GM12874 (cell line): ENCODE measurements around the gene ADM2.

Source experiments
- CTCF ChIP-seq: IDR thresholded peaks from 2 replicates; pipeline ENCODE4 v1.5.1; 2011; ENCODE audit warnings: low read depth, mild to moderate bottlenecking, control low read depth, low read length, moderate library complexity; ENCODE audit not compliant: insufficient read depth

The ADM2 gene

GRCh38 chr22:50467341-50467740 is 14.0 kb upstream of the ADM2 start:
- TF ChIP-seq CTCF: no peak

- TF ChIP-seq CTCF: no peak
Observed at GRCh38 chr22:50467773-50468440, 13.4 kb upstream of the ADM2 start.

GRCh38 chr22:50468626-50469025 is 12.7 kb upstream of the ADM2 start:
- no peak for TF ChIP-seq CTCF

- 0 out of 2 replicates have a peak, but pooled peaks have one; percentile 10 for TF ChIP-seq CTCF
Observed at GRCh38 chr22:50469377-50470305, 11.7 kb upstream of the ADM2 start.

- TF ChIP-seq CTCF: no peak
Observed at GRCh38 chr22:50470491-50470890, 10.9 kb upstream of the ADM2 start.

GRCh38 chr22:50471197-50471847 is 10.0 kb upstream of the ADM2 start:
- no peak for TF ChIP-seq CTCF

- TF ChIP-seq CTCF: no peak
Observed at GRCh38 chr22:50471962-50472361, 9.4 kb upstream of the ADM2 start.
